Activated CD8-positive, alpha-beta T cell treated with anti-CD3 and anti-CD28 coated beads, Interleukin-2, amount 10 ng/mL, durations not matched to agents 7 days and 5 days (primary cell): ENCODE measurements around the gene KCND3. TPM values are rescaled to one million over a fixed set of nuclear protein-coding genes. Genes with fewer than 3 reads are reported as not detected.

ENCODE experiments used
- ATAC-seq: fragments of 150-1000 bp; cut with Tn5 transposase; one replicate; pipeline ENCODE4 v1.10.0; 2021; ENCODE audit warnings: moderate library complexity
- CTCF ChIA-PET: fragments of 350-600 bp; sonication (Branson Sonifier 250); formaldehyde crosslinking; loops from one replicate; lab custom pipeline; 2021; ENCODE audit warnings: antibody characterized with exemption; lab: Charles Lee
- POLR2A ChIA-PET: fragments of 350-600 bp; sonication (Branson Sonifier 250); formaldehyde crosslinking; loops from one replicate; lab custom pipeline; 2021; ENCODE audit warnings: antibody characterized with exemption; lab: Charles Lee
- DNase-seq: peaks from one replicate; pipeline ENCODE4 v3.0.0-alpha.2; 2020
- H3K27ac Mint-ChIP-seq: one replicate; pipeline ENCODE4 v1.8.0; 2021; ENCODE audit warnings: mild to moderate bottlenecking, mixed read lengths
- H3K27me3 Mint-ChIP-seq: one replicate; pipeline ENCODE4 v1.8.0; 2021; ENCODE audit warnings: low read depth, mixed read lengths
- H3K36me3 Mint-ChIP-seq: one replicate; pipeline ENCODE4 v1.8.0; 2021; ENCODE audit warnings: low read depth, mixed read lengths
- H3K4me1 Mint-ChIP-seq: one replicate; pipeline ENCODE4 v1.8.0; 2021; ENCODE audit warnings: low read depth, mixed read lengths
- H3K4me3 Mint-ChIP-seq: one replicate; pipeline ENCODE4 v1.8.0; 2021; ENCODE audit warnings: mild to moderate bottlenecking, mixed read lengths
- H3K9me3 Mint-ChIP-seq: one replicate; pipeline ENCODE4 v1.8.0; 2022; ENCODE audit warnings: mixed read lengths; ENCODE audit not compliant: insufficient read depth
- total RNA-seq, 2 experiments: library from RNA; stranded (reverse); gene quantifications; one replicate each; pipeline ENCODE4 v1.2.3, GENCODE V29; 2021

KCND3 gene
- not detected for total RNA-seq

GRCh38 chr1:111989531-111990025 is at the start of gene KCND3:
Gene KCND3 (minus strand): TSS chr1:111989668.
- no peaks in the 10 kb centered on the region for H3K9me3 Mint-ChIP-seq
- CTCF ChIA-PET = no interaction called here
- H3K4me3 Mint-ChIP-seq = peak within 1 kb of the TSS; percentile 24
- peaks cover 69% of the 10 kb centered on the region for H3K27me3 Mint-ChIP-seq
- H3K4me1 Mint-ChIP-seq = peaks cover 8% of the 10 kb centered on the region
- POLR2A ChIA-PET = no interaction called here
- H3K36me3 Mint-ChIP-seq = no peaks in the 10 kb centered on the region
- no peak within 1 kb of the TSS for H3K27ac Mint-ChIP-seq
- peak; percentile 25 for DNase-seq
- peak; percentile 66 for ATAC-seq

DNA sequence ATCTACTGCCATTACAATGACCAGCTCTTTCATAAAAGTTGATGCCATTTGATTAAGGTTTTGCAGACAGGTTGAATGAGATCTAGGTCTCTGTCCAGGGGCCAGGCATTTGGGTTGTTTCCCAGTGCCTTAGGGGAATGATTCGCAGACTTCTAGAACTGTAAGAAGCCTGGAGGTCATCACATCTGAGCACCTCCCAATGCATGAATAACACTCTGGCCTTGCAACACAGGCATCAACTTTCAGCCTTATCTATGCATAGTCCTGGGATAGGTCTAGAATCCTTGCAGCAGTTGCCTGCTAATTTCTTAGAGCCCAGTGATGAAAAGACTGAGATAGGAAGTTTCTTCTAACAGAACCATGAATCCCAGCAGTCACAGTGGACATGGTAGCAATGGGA is 44.8 kb upstream of the KCND3 start:
- Mint-ChIP-seq H3K4me1 (no peaks in the 10 kb centered on the region), H3K4me3 (no peak overlapping the region), H3K36me3 (no peaks in the 10 kb centered on the region), H3K27ac (no peak overlapping the region), H3K27me3 (peaks cover 9% of the 10 kb centered on the region), H3K9me3 (no peaks in the 10 kb centered on the region)
- CTCF ChIA-PET = no interaction called here
- ATAC-seq = no peak
- POLR2A ChIA-PET = no interaction called here
- no peak for DNase-seq

DNA sequence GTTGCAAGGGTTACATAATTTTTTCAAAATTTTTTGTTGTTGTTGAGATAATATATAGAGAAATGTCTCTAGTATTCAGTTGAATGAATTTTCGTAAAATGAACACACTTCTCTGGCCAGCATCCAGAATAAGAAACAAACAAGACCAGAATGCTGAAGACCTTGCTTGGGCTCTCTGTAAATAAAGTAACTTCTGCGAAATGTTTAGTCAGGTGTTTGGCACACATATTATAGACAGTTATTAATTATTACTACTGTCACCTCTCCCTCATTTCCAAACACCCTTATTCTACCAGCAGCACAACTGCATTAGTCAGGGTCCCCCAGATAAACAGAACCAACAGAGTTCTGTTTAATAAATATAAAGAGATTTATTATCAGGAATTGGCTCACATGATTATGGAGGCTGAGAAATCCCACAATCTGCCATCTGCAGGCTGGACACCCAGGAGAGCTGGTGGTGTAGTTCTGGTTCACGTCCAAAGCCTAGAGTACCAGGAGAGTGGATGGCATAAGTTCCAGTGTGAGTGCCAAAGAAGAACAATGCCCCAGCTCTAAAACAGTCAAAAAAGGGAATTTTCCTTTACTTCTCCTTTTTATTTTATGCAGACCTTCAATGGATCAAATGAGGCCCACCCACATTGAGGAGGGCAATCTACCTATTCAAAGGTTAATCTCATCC is 44.1 kb upstream of the KCND3 start:
- ChIA-PET CTCF (no interaction called here), POLR2A (no interaction called here)
- ATAC-seq (no peak), DNase-seq (no peak)
- no peaks in the 10 kb centered on the region for H3K36me3 Mint-ChIP-seq
- H3K27me3 Mint-ChIP-seq = peaks cover 9% of the 10 kb centered on the region
- no peaks in the 10 kb centered on the region for H3K4me1 Mint-ChIP-seq
- H3K9me3 Mint-ChIP-seq = no peaks in the 10 kb centered on the region
- no peak overlapping the region for H3K27ac Mint-ChIP-seq
- no peak overlapping the region for H3K4me3 Mint-ChIP-seq

DNA sequence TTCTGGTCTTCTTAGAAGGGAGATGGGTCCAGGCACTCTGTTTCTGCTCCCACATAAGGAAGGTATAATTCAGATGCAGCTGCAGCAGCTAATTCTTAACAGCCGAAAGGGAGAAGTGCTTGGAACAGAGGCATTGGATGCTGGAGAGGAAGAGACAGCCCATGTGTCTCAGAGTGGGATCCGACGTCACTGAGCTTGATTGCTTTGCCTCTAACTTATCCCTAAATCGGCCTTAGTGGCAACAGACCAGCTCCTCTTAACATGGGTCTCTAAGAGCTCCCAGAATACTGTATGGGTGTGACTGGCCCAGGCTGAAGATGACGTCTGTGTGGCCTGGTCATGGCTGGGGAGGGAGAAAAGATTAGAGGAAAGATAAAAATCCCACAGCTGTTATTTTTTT is 40.7 kb upstream of the KCND3 start:
- Mint-ChIP-seq H3K4me1 (no peaks in the 10 kb centered on the region), H3K9me3 (no peaks in the 10 kb centered on the region), H3K27me3 (peaks cover 3% of the 10 kb centered on the region), H3K36me3 (no peaks in the 10 kb centered on the region), H3K4me3 (no peak overlapping the region), H3K27ac (no peak overlapping the region)
- DNase-seq (no peak), ATAC-seq (no peak)
- CTCF ChIA-PET = no interaction called here
- POLR2A ChIA-PET = no interaction called here

DNA sequence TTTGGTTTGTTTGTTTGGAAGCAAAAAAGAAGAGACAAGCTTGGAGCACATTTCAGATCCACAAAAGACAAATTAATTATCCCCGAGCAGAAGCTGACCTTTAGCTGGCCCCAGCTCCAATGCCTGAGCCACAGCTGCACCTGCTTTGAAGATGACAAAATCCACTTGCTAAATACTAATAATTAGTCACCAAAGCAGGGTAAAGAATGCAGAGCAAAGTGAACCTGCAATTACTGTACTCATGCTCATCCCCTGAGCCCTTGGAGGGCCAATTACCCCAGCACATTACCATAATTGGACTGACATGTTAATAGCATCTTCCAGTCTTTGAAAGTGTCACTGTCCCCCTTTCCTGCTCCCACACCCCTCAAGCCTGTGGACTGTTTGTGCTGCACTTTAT is 38.2 kb upstream of the KCND3 start:
- Mint-ChIP-seq H3K9me3 (no peaks in the 10 kb centered on the region), H3K4me3 (no peak overlapping the region), H3K36me3 (no peaks in the 10 kb centered on the region), H3K27me3 (peaks cover 3% of the 10 kb centered on the region), H3K27ac (no peak overlapping the region), H3K4me1 (no peaks in the 10 kb centered on the region)
- ChIA-PET POLR2A (no interaction called here), CTCF (interaction anchor here (0.8 kb wide), 1 partner anchor 31 kb away, joined by 3 read pairs; no protein-coding TSS in a partner anchor)
- DNase-seq (no peak), ATAC-seq (no peak)

DNA sequence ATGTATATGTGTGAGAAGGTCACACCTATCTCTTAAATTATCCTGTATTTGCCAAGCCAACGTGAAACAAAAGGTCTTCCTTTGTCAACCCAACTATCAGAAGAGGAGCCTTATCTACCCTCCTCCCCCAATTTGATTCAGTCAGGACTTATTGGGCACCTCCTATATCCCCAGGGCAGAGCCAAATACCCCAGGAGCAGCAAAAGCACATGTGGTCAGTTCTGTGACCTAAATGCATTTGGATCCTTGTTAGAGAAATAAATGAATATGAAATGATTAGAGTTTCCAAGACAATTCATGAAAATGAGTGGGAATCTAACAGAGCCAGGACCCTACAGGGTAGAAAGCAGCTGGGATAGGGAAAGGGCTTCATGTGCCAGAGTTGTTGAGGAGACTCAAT is 37.0 kb upstream of the KCND3 start:
- DNase-seq (no peak), ATAC-seq (no peak)
- no peak overlapping the region for H3K27ac Mint-ChIP-seq
- H3K9me3 Mint-ChIP-seq = no peaks in the 10 kb centered on the region
- CTCF ChIA-PET = no interaction called here
- H3K4me1 Mint-ChIP-seq = no peaks in the 10 kb centered on the region
- H3K36me3 Mint-ChIP-seq = no peaks in the 10 kb centered on the region
- H3K4me3 Mint-ChIP-seq = no peak overlapping the region
- H3K27me3 Mint-ChIP-seq = peaks cover 7% of the 10 kb centered on the region
- POLR2A ChIA-PET = no interaction called here

DNA sequence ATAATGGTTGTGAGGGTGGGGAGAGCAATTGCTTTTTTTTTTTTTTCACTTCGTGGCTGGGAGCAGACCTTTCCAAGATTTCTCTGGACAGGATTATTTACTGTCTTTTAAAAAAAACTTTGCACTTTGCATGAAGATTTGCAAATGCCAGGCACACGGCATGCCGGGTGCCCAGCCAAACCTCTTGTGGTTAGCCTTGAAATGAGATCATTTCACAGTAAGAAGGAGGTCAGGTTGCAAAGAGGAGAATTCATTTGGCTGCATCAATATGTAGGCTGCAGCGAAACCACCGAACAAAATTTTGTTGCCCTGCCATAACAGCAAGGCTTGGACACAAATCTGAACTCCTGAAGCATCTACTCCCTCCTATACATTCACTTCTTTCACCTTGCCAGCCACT is 36.5 kb upstream of the KCND3 start:
- no peak for DNase-seq
- H3K36me3 Mint-ChIP-seq = no peaks in the 10 kb centered on the region
- H3K4me3 Mint-ChIP-seq = no peak overlapping the region
- no peaks in the 10 kb centered on the region for H3K4me1 Mint-ChIP-seq
- ChIA-PET CTCF (no interaction called here), POLR2A (no interaction called here)
- no peak overlapping the region for H3K27ac Mint-ChIP-seq
- peaks cover 7% of the 10 kb centered on the region for H3K27me3 Mint-ChIP-seq
- H3K9me3 Mint-ChIP-seq = no peaks in the 10 kb centered on the region
- ATAC-seq = no peak

GRCh38 chr1:112021263-112021662 is 31.8 kb upstream of the KCND3 start:
- H3K27me3 Mint-ChIP-seq = peaks cover 5% of the 10 kb centered on the region
- CTCF ChIA-PET = no interaction called here
- H3K4me1 Mint-ChIP-seq = no peaks in the 10 kb centered on the region
- no peak overlapping the region for H3K27ac Mint-ChIP-seq
- H3K36me3 Mint-ChIP-seq = no peaks in the 10 kb centered on the region
- ATAC-seq (no peak), DNase-seq (no peak)
- POLR2A ChIA-PET = no interaction called here
- H3K4me3 Mint-ChIP-seq = no peak overlapping the region
- H3K9me3 Mint-ChIP-seq = no peaks in the 10 kb centered on the region

GRCh38 chr1:112017183-112017582 is 27.7 kb upstream of the KCND3 start:
- no peak overlapping the region for H3K4me3 Mint-ChIP-seq
- no peaks in the 10 kb centered on the region for H3K4me1 Mint-ChIP-seq
- no peak for ATAC-seq
- H3K36me3 Mint-ChIP-seq = no peaks in the 10 kb centered on the region
- H3K27me3 Mint-ChIP-seq = peaks cover 7% of the 10 kb centered on the region
- DNase-seq = no peak
- H3K27ac Mint-ChIP-seq = no peak overlapping the region
- H3K9me3 Mint-ChIP-seq = no peaks in the 10 kb centered on the region
- ChIA-PET POLR2A (interaction anchor here (0.6 kb wide), 1 partner anchor 424 kb away, joined by 3 read pairs; no protein-coding TSS in a partner anchor), CTCF (no interaction called here)

- H3K9me3 Mint-ChIP-seq = no peaks in the 10 kb centered on the region
- no peak overlapping the region for H3K27ac Mint-ChIP-seq
- no peaks in the 10 kb centered on the region for H3K36me3 Mint-ChIP-seq
- ATAC-seq (no peak), DNase-seq (no peak)
- H3K27me3 Mint-ChIP-seq = peaks cover 3% of the 10 kb centered on the region
- ChIA-PET CTCF (no interaction called here), POLR2A (no interaction called here)
- H3K4me3 Mint-ChIP-seq = no peak overlapping the region
- H3K4me1 Mint-ChIP-seq = no peaks in the 10 kb centered on the region
Observed at GRCh38 chr1:112012823-112013222, 23.4 kb upstream of the KCND3 start.

GRCh38 chr1:112011202-112011601 is 21.7 kb upstream of the KCND3 start:
- ChIA-PET POLR2A (no interaction called here), CTCF (no interaction called here)
- DNase-seq (no peak), ATAC-seq (no peak)
- Mint-ChIP-seq H3K27ac (no peak overlapping the region), H3K36me3 (no peaks in the 10 kb centered on the region), H3K27me3 (peaks cover 3% of the 10 kb centered on the region), H3K9me3 (no peaks in the 10 kb centered on the region), H3K4me1 (no peaks in the 10 kb centered on the region), H3K4me3 (no peak overlapping the region)

DNA sequence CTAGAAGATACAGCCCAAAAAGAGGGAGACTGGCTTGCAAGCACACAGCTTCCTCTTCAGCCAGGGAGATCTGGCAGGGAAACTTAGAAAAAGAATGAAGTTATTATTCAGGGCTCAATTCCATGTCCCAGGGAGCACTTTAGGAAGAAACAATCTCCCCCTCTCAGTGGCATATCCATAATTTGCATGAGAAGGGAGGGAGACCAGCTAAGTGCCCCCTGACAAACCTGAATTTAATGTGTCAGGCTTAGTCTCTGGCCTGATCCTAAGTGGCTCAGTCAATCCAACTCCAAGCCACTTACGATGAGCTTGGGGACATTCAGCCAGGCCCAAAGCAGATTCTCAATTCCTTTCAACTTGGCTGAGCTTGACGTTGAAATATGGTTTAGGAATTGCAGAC is 17.7 kb upstream of the KCND3 start:
- H3K4me1 Mint-ChIP-seq = no peaks in the 10 kb centered on the region
- peaks cover 8% of the 10 kb centered on the region for H3K27me3 Mint-ChIP-seq
- H3K36me3 Mint-ChIP-seq = no peaks in the 10 kb centered on the region
- H3K9me3 Mint-ChIP-seq = no peaks in the 10 kb centered on the region
- POLR2A ChIA-PET = interaction anchor here (0.7 kb wide), 1 partner anchor 792 kb away, joined by 3 read pairs; no protein-coding TSS in a partner anchor
- DNase-seq (no peak), ATAC-seq (no peak)
- H3K4me3 Mint-ChIP-seq = no peak overlapping the region
- CTCF ChIA-PET = interaction anchor here (0.5 kb wide), 1 partner anchor 1664 kb away, joined by 3 read pairs; no protein-coding TSS in a partner anchor
- no peak overlapping the region for H3K27ac Mint-ChIP-seq
